ENCODE data around the gene STXBP5. TPM values are rescaled to one million over a fixed set of nuclear protein-coding genes. Genes with fewer than 3 reads are reported as not detected.

Gene STXBP5
- total RNA-seq, 1 donor from 2014 or later, result 22.3 TPM

GRCh38 chr6:147347882-147348575, 143.8 kb downstream of the STXBP5 start:
- Mint-ChIP-seq H3K36me3 (ENCODE audit: low read depth) (peaks cover 8% of the 10 kb centered on the region), H3K27ac (no peak overlapping the region), H3K4me3 (no peak overlapping the region), H3K27me3 (no peaks in the 10 kb centered on the region), H3K4me1 (no peaks in the 10 kb centered on the region), H3K9me3 (no peaks in the 10 kb centered on the region)
- DNase-seq (no peak), ATAC-seq (ENCODE audit: low read depth) (no peak)
- ChIA-PET CTCF (no interaction called here), POLR2A (no interaction called here)
- no peak for TF ChIP-seq CTCF (IDR thresholded peaks at IDR 0.05)
- intact Hi-C loops (cut with micrococcal nuclease), result no loop called here

- no peaks in the 10 kb centered on the region for H3K4me1 Mint-ChIP-seq
- intact Hi-C loops (cut with micrococcal nuclease), result no loop called here
- CTCF ChIA-PET, result no interaction called here
- H3K9me3 Mint-ChIP-seq, result peaks cover 3% of the 10 kb centered on the region
- no peak for DNase-seq
- H3K36me3 Mint-ChIP-seq (ENCODE audit: low read depth), result peaks cover 67% of the 10 kb centered on the region
- H3K27me3 Mint-ChIP-seq, result no peaks in the 10 kb centered on the region
- no peak for ATAC-seq (ENCODE audit: low read depth)
- no peak overlapping the region for H3K27ac Mint-ChIP-seq
- no peak for TF ChIP-seq CTCF (IDR thresholded peaks at IDR 0.05)
- POLR2A ChIA-PET, result no interaction called here
- H3K4me3 Mint-ChIP-seq, result no peak overlapping the region
Observed at GRCh38 chr6:147361311-147361981, 157.2 kb downstream of the STXBP5 start.

GRCh38 chr6:147366290-147366689, 162.1 kb downstream of the STXBP5 start:
- no peak for TF ChIP-seq CTCF (IDR thresholded peaks at IDR 0.05)
- H3K36me3 Mint-ChIP-seq (ENCODE audit: low read depth), result peaks cover 41% of the 10 kb centered on the region
- no peaks in the 10 kb centered on the region for H3K9me3 Mint-ChIP-seq

GRCh38 chr6:147371325-147371724, 167.1 kb downstream of the STXBP5 start:
- ATAC-seq (ENCODE audit: low read depth) (no peak), DNase-seq (no peak)
- intact Hi-C loops (cut with micrococcal nuclease), result no loop called here
- Mint-ChIP-seq H3K27ac (no peak overlapping the region), H3K27me3 (no peaks in the 10 kb centered on the region), H3K36me3 (ENCODE audit: low read depth) (peaks cover 18% of the 10 kb centered on the region), H3K4me1 (no peaks in the 10 kb centered on the region), H3K9me3 (no peaks in the 10 kb centered on the region), H3K4me3 (no peak overlapping the region)
- ChIA-PET POLR2A (no interaction called here), CTCF (no interaction called here)
- no peak for TF ChIP-seq CTCF (IDR thresholded peaks at IDR 0.05)

More at GRCh38 chr6:147366290-147366689, 162.1 kb downstream of the STXBP5 start:
- POLR2A ChIA-PET, result no interaction called here
- ATAC-seq (ENCODE audit: low read depth), result no peak
- CTCF ChIA-PET, result no interaction called here
- H3K4me1 Mint-ChIP-seq, result no peaks in the 10 kb centered on the region
- no peak for DNase-seq
- no peaks in the 10 kb centered on the region for H3K27me3 Mint-ChIP-seq
- intact Hi-C loops (cut with micrococcal nuclease), result no loop called here
- H3K27ac Mint-ChIP-seq, result no peak overlapping the region
- H3K4me3 Mint-ChIP-seq, result no peak overlapping the region

GRCh38 chr6:147372806-147373205, 168.6 kb downstream of the STXBP5 start:
- DNase-seq, result no peak
- ChIA-PET CTCF (no interaction called here), POLR2A (no interaction called here)
- H3K27ac Mint-ChIP-seq, result no peak overlapping the region
- H3K36me3 Mint-ChIP-seq (ENCODE audit: low read depth), result peaks cover 12% of the 10 kb centered on the region
- no peak overlapping the region for H3K4me3 Mint-ChIP-seq
- no peak for TF ChIP-seq CTCF (IDR thresholded peaks at IDR 0.05)
- H3K27me3 Mint-ChIP-seq, result no peaks in the 10 kb centered on the region
- ATAC-seq (ENCODE audit: low read depth), result no peak
- no peaks in the 10 kb centered on the region for H3K9me3 Mint-ChIP-seq
- no peaks in the 10 kb centered on the region for H3K4me1 Mint-ChIP-seq
- intact Hi-C loops (cut with micrococcal nuclease), result no loop called here

Data from activated B cell treated with CpG ODN at 0.5 μM for 24 hours (primary cell).